ENCODE results near the gene DBNDD1.
"Not testable (repeated sequence)": the region's sequence is repeated elsewhere in the genome, so short reads cannot be mapped to it uniquely, and the experiment has no call there.

DBNDD1 gene

GRCh38 chr16:89986600-89986999, 32.7 kb downstream of the DBNDD1 start:
- no peak for DNase-seq

- no peak for DNase-seq
Measured at GRCh38 chr16:89985219-89985618, 34.0 kb downstream of the DBNDD1 start.

GRCh38 chr16:89984216-89984615, 35.0 kb downstream of the DBNDD1 start:
- DNase-seq = no peak

DNA sequence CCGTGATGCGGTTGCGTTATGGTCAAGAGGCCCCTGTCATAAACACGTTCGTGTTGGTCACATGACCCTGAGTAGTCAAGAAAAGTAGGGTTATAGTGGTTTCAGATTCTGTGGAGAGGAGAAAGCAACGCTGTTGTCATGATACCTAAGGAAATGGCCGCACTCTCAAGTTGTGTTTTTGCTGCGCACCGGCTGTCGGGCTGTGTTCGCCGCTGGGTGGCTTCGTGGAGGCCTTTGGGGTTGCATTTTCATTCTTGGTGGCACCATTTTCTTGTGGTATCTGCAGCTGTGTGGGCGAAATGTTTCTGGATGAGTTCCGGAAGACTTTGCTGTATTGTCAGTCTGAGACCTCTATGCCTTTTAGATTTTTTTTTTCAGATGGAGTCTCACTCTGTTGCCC, 35.7 kb downstream of the DBNDD1 start:
- DNase-seq = no peak

DNA sequence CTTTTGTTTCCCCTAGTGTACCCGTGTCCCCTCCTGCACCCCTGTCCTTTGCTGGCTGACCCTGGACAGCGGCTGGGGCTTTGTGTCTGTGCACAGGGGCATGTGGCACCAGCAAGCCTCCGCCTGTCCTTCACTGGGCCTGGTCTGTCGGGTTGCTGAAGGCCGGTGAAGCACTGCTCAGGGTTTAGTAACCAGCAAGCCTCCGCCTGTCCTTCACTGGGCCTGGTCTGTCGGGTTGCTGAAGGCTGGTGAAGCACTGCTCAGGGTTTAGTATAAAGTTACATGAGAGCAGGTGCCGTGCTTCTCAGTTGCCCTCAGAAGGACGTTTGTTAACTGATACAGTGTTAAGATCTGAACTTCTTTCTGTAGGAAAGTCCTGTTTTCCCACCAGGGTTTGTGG, 36.9 kb downstream of the DBNDD1 start:
- no peak for DNase-seq

DNA sequence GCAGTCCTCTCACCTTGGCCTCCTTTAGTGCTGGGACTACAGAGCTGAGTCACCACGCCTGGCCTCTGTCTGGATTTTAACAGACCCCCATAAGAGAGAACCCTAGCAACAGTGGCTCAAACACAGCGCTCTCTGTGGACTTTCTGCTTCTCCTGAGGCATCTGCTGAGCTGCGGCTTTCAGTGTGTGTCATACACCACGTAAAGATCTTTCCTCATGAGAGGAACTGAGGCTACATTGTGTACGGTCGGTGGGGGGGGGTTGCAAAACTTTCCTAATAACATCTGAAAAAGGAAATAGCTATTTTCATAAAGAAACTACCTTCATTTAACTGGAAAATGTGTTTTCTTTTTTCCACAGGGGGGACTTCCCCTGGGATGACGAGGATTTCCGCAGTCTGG, 37.8 kb downstream of the DBNDD1 start:
- DNase-seq = no peak

DNA sequence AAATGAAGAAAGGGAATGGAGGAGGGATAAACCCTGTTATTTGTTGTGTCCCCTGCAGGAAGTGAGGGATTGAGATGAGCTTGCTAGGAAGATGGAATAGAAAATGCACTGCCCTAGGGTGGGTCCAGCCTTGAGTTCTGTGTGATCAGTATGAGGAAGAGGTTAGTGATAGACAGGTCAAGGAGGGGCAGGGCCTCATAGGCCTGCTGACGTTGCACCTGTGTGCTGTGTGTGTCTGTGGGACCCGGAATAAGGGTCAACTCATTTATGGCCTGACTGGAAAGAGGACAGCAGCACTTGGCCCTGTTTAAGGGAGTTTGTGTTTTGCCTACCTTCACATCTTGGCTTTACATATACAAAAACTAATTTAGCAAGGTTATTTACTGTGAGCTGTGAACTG, 44.4 kb downstream of the DBNDD1 start:
- no peak for DNase-seq

DNA sequence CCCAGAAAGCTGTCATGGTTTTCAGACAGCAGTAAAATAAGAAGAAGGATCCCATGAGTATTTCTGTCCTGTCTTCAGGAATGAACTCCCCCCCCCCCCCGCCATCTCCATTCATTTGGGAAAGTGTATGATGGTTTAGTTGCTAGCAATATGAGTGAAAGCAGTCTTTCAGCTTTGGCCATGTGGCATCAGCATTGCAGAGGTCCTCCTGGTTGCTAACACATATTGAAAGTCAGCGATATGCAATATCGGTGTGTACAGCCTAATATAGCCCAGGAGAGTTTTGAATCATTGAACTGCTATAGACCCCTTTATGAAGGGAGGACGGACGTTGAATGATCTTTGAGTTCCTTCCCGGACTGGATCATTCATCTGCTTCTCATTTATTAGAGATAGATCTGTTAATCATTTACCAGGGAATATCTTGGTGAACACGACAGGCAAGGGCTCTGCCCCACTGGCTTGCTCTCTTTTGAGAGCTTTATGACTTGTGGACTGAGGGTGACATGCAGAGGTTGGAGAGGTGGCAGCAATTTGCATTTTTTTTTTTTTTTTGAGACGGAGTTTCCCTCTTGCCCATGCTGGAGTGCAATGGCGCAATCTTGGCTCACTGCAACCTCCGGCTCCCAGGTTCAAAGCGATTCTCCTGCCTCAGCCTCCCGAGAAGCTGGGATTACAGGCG, 45.5 kb downstream of the DBNDD1 start:
- DNase-seq = no peak

GRCh38 chr16:89973235-89973634, 46.0 kb downstream of the DBNDD1 start:
- no peak for DNase-seq

DNA sequence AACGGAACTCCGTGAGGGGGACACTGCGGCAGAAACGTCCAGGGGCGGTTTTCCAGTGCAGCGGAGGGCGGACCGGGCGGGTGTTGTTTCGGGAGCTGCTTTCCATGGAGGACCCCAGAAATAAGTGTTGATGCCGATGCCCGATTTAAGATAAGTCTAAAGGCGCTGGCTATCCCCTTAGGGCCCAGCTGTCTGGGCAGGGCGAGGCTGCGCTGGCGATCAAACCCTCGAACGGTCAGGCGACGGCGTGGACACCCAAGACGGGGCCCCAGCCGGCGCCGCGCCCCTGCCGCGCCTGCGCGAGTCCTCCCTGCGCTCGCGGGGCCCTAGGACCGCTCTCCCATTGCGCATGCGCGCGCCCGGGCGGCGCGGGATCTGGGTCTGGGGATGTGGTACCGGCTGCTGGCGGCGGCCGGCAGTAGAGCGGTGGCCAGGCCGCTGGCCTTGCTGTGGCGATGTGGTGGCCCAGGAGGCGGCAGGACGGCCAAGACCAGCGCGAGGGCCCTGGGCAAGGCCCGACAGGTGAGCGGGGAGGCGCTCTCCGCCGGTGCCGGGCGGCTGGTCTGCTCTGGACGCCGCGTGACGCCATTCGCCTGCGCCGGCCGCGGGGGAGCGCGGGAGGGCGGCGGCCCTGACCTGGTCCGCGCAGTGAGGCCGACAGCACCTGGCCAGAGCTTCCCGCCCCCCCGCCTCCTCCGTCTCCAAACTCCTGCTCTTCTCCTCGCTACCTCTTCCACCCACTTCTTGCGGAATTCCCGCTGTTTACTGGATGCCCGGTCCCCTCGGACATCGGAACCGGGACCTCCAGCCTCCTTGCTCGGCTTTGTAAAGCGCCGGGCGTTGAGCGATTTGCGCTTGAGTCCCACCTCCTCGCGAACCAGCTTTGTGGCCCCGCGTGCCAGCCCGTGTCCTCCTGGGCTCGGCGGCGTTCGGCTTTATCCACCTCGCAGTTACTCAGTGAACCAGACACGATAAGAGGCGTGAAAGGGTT, 46.7 kb downstream of the DBNDD1 start:
- DNase-seq = peak; percentile 65

DNA sequence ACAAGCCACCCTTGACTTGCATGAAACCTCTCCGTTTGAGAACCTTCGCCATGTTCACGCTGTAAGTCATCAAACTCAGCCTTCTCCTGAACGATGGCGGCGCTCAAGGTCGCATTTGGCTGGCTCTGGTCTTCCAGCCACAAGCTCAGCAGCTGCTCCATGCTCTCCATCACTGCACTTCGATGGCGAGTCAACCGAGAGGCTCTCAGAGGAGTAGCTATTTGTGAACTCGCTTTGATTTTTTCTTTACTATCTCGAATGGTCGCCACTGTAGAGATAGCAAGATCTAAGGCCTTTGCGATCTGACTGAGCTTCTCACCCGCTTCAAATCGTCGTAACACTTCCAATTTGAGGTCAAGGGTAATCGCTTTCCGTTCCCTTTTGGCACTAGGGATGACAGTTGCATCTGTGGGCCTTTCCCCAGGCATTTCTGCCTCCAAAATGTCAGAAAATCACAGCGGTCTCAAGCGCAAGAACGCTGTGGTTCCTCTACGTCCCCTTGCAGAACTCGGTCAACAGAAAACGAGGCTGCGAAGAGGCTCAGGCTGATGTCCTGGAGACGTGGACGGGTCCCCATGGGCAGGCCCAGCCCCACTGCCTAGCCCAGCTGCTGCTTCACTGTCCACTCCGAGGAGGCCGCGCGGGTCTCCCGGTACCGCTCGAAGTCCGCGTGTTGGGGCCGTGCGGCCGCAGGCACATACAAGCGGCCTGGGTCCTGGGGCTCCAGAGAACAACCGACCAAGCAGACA, 47.6 kb downstream of the DBNDD1 start:
- DNase-seq = no peak

DNA sequence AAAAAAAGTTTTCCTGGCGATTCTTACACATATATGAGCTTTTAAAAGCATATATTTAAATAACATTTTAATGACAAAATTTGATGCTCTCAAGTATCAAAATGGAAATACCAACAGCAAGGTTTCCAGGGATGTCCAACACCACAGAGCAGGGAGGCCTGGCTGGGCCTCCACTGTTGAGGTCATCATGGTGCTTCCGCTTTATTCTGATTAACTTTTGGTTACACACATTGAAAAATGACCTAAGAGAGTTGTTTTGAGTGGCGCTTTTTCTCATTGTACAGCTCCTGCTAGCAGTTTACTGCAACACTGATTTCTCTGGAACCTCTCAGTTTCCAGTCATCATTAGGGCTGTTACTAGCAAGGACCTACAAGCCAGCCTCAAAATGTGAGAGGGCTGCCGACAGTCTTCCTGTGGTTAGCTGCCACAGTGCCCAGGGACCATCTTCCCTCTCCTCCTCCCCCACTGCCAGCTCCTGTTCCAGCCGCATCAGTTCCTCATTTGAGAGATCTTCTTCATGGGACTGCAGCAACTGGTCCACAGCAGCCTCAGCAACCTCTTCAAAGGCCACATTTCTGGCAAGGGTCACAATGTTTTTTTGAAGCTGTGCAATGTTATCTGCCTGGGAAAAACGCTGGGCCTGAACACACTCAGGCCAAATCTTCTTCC, 49.4 kb downstream of the DBNDD1 start:
- DNase-seq = no peak

- not testable (repeated sequence) for DNase-seq
Measured at GRCh38 chr16:89968074-89968473, 51.2 kb downstream of the DBNDD1 start.

GRCh38 chr16:89967436-89967835, 51.8 kb downstream of the DBNDD1 start:
- not testable (repeated sequence) for DNase-seq

- DNase-seq = no peak
Measured at GRCh38 chr16:89966756-89967155, 52.5 kb downstream of the DBNDD1 start.

DNA sequence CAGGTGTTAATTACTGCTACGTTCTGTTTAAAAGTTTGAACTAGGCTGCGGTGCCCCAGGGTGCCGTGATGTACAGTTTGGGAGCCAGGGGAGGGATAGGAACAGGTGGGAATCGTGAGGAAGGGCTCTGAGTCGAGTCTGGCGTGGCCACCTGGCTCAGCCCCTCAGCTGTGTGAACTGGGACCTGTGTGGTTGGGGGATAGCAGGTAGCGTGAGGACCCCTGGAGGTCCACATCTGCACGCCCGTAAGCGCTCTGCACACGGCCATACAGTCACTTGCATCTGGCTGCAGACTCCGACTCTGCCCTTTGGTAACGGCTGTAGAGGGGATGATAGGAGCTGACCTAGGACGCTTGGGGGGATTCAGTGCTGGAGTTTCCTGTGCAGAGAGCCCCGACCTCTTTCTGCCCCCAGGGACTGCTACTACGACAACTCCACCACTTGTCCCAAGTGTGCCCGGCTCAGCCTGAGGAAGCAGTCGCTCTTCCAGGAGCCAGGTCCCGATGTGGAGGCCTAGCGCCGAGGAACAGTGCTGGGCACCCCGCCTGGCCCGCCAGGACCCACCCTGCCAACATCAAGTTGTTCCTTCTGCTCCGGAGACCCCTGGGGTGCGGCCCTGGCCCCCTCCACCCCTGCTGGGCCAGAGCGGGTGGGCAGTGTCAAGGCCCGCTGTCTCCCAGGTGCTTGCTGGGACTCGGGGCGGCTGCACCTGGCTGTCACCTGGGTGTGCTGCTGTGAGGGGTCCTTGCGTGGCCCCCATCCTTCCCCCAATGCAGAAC, 53.6 kb downstream of the DBNDD1 start:
- DNase-seq = no peak

- DNase-seq = no peak
Measured at GRCh38 chr16:89964201-89964600, 55.1 kb downstream of the DBNDD1 start.

DNA sequence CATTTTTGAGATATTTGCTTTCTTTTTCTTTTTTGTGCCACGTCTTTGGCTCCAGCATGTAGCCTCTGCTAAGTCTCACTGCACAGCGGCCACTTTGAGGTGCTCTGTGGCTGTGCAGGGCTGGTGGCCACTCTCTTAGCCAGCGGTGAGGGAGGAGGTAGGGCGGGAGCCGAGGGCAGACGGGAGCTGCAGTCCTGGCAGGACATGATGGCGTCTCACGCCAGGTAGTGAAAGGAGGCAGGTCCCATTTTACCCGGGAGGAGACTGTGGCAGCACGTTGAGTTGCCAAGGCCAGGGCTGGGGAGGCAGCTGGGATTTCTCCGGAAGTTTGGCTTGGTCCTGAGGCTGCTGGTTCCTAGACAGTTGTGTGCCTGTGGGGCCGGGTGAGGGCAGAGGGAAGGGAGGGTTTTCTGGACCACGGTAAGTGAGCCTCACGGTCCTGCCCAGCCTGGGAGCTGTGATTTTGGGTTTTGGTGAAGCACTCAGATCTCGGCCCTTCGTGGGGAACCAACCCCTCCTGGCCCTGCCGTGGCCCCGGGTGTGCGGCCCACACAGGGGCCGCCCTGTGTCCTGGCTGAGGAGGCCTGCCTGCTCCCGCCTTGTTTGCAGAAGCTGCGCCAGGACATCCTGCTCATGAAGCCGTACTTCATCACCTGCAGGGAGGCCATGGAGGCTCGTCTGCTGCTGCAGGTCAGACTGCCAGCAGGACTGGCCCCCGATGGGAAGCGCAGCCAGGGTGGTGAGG, 56.3 kb downstream of the DBNDD1 start:
- DNase-seq = no peak

DNA sequence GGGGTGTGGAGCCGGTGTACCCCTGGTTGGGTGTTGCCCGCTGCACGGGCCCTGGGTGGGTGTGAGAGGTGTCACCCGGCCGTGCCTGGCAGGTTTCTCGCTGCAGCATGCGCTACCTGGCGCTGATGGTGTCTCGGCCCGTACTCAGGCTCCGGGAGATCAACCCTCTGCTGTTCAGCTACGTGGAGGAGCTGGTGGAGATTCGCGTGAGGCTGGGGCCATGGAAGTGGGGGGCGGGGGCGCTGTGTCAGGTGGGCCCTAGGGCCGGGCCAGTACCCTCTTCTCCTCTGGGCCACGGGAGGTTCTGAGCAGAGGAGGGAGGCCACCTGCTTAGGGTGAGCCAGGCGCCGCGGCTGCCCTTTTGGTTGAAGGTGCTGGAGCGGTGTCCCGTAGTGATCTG, 57.3 kb downstream of the DBNDD1 start:
- no peak for DNase-seq

- no peak for DNase-seq
Measured at GRCh38 chr16:89960966-89961365, 58.3 kb downstream of the DBNDD1 start.

GRCh38 chr16:89958596-89958995, 60.7 kb downstream of the DBNDD1 start:
- no peak for DNase-seq

All from NCI-H2107 (cell line).